GM23338 (cell line): ENCODE results near the gene EFR3B. TPM values are rescaled to one million over a fixed set of nuclear protein-coding genes. Genes with fewer than 3 reads are reported as not detected.

ENCODE experiments used
- ATAC-seq: fragments of 200-7000 bp; cut with Tn5 transposase; 3 replicates; pipeline ENCODE4 v1.9.1; 2020
- DNase-seq: peaks from one replicate; pipeline ENCODE4 v3.0.0-alpha.2; 2015; ENCODE audit warnings: low spot score
- H2AFZ ChIP-seq: fragments of 200-600 bp; sonication (generic); 2 replicates; pipeline ENCODE4 v1.8.0; 2016; ENCODE audit warnings: antibody characterized with exemption, mild to moderate bottlenecking, moderate library complexity
- H3F3A ChIP-seq: fragments of 200-600 bp; sonication (generic); replicated peaks from 2 replicates; pipeline ENCODE4 v1.8.0; 2017; ENCODE audit warnings: antibody characterized with exemption, mixed run types, low read depth
- H3K27ac ChIP-seq: fragments of 200-600 bp; sonication (generic); 2 replicates; pipeline ENCODE4 v1.6.1; 2016; ENCODE audit warnings: low read depth
- H3K27me3 ChIP-seq: fragments of 200-600 bp; sonication (generic); 2 replicates; pipeline ENCODE4 v1.8.0; 2016; ENCODE audit warnings: mild to moderate bottlenecking, mixed run types, moderate library complexity; ENCODE audit not compliant: insufficient read depth
- H3K36me3 ChIP-seq: fragments of 200-600 bp; sonication (generic); 2 replicates; pipeline ENCODE4 v1.8.0; 2016; ENCODE audit warnings: mild to moderate bottlenecking; ENCODE audit not compliant: insufficient read depth
- H3K4me1 ChIP-seq: fragments of 200-600 bp; sonication (generic); 2 replicates; pipeline ENCODE4 v1.8.0; 2016; ENCODE audit warnings: mild to moderate bottlenecking, moderate library complexity; ENCODE audit not compliant: insufficient read depth
- H3K4me2 ChIP-seq: fragments of 200-600 bp; sonication (generic); 2 replicates; pipeline ENCODE4 v1.7.1; 2017; ENCODE audit warnings: mixed run types
- H3K4me3 ChIP-seq: fragments of 200-600 bp; sonication (generic); 2 replicates; pipeline ENCODE4 v1.6.1; 2016; ENCODE audit warnings: mixed run types
- H3K79me2 ChIP-seq: fragments of 200-600 bp; sonication (generic); replicated peaks from 2 replicates; pipeline ENCODE4 v1.8.0; 2017; ENCODE audit warnings: mild to moderate bottlenecking; ENCODE audit not compliant: insufficient read depth
- H3K9me2 ChIP-seq: fragments of 200-600 bp; sonication (generic); 2 replicates; pipeline ENCODE4 v1.8.0; 2017; ENCODE audit not compliant: insufficient read depth
- H4K20me1 ChIP-seq: fragments of 200-600 bp; sonication (generic); replicated peaks from 2 replicates; pipeline ENCODE4 v1.8.0; 2017; ENCODE audit warnings: mild to moderate bottlenecking; ENCODE audit not compliant: insufficient read depth
- H3K27ac Mint-ChIP-seq: 2 replicates; pipeline ENCODE4 v1.8.0; 2020; ENCODE audit warnings: inconsistent platforms, mild to moderate bottlenecking, moderate library complexity, mixed read lengths
- H3K27me3 Mint-ChIP-seq: 3 replicates; pipeline ENCODE4 v1.8.0; 2022; ENCODE audit warnings: low read depth, mild to moderate bottlenecking, moderate library complexity, mixed read lengths, inconsistent platforms; ENCODE audit not compliant: insufficient read depth, poor library complexity
- H3K36me3 Mint-ChIP-seq: 3 replicates; pipeline ENCODE4 v1.8.0; 2021; ENCODE audit warnings: low read depth, mild to moderate bottlenecking, inconsistent platforms, moderate library complexity, mixed read lengths
- H3K4me1 Mint-ChIP-seq: 3 replicates; pipeline ENCODE4 v1.8.0; 2020; ENCODE audit warnings: mild to moderate bottlenecking, inconsistent platforms, mixed read lengths
- H3K4me3 Mint-ChIP-seq: 3 replicates; pipeline ENCODE4 v1.8.0; 2021; ENCODE audit warnings: moderate library complexity, mild to moderate bottlenecking, inconsistent platforms, mixed read lengths
- H3K9me3 Mint-ChIP-seq: 3 replicates; pipeline ENCODE4 v1.8.0; 2020; ENCODE audit warnings: moderate library complexity, mild to moderate bottlenecking, inconsistent platforms, mixed read lengths
- CREB1 ChIP-seq: fragments of 250-450 bp; sonication (Bioruptor Pico); IDR thresholded peaks from 2 replicates; pipeline ENCODE4 v1.5.0; 2020; ENCODE audit warnings: low read depth, mild to moderate bottlenecking, moderate library complexity
- ETS1 ChIP-seq: IDR thresholded peaks from 2 replicates; pipeline ENCODE4 v1.6.1; 2016; ENCODE audit warnings: antibody characterized with exemption
- ZNF331 ChIP-seq: fragments of 250-450 bp; sonication (Bioruptor Pico); IDR thresholded peaks from 2 replicates; pipeline ENCODE4 v1.5.0; 2020; ENCODE audit warnings: low read depth, mild to moderate bottlenecking, moderate library complexity
- ZNF462 ChIP-seq: fragments of 250-450 bp; sonication (Bioruptor Pico); IDR thresholded peaks from 2 replicates; pipeline ENCODE4 v1.5.0; 2020; ENCODE audit warnings: mild to moderate bottlenecking, moderate library complexity
- polyA plus RNA-seq: library from polyadenylated mRNA; unstranded; fragments of >200 nt; fragmentation: Nextera tagmentation; extraction: Ambion mirVana; gene quantifications from 2 replicates; pipeline ENCODE4 v1.2.1, GENCODE V29; 2016
- total RNA-seq: library from RNA; depleted of rRNA; stranded (reverse); fragments of >200 nt; shearing (Covaris generic); gene quantifications from 2 replicates; pipeline ENCODE4 v1.2.3, GENCODE V29; 2014
- TF ChIP-seq, protein P1 (sequence below): IDR thresholded peaks from one replicate; pipeline ENCODE4 v1.6.1; 2018; ENCODE audit warnings: antibody characterized with exemption; ENCODE audit not compliant: unreplicated experiment

EFR3B gene
- total and polyA plus RNA-seq, 2 experiments from 2014 or later, result 3.3 to 10.7 TPM

- H3K27me3 ChIP-seq, result no peaks in the 10 kb centered on the region
- H3K9me2 ChIP-seq, result no peaks in the 10 kb centered on the region
- H4K20me1 ChIP-seq, result no peaks in the 10 kb centered on the region
- H3K36me3 Mint-ChIP-seq, result no peaks in the 10 kb centered on the region; the same call in 2 of the 3 replicates
- TF ChIP-seq CREB1 (CRISPR knock-in tag) (no peak), ZNF331 (CRISPR knock-in tag) (no peak), ZNF462 (no peak), ETS1 (no peak)
- TF ChIP-seq, protein P1, sequence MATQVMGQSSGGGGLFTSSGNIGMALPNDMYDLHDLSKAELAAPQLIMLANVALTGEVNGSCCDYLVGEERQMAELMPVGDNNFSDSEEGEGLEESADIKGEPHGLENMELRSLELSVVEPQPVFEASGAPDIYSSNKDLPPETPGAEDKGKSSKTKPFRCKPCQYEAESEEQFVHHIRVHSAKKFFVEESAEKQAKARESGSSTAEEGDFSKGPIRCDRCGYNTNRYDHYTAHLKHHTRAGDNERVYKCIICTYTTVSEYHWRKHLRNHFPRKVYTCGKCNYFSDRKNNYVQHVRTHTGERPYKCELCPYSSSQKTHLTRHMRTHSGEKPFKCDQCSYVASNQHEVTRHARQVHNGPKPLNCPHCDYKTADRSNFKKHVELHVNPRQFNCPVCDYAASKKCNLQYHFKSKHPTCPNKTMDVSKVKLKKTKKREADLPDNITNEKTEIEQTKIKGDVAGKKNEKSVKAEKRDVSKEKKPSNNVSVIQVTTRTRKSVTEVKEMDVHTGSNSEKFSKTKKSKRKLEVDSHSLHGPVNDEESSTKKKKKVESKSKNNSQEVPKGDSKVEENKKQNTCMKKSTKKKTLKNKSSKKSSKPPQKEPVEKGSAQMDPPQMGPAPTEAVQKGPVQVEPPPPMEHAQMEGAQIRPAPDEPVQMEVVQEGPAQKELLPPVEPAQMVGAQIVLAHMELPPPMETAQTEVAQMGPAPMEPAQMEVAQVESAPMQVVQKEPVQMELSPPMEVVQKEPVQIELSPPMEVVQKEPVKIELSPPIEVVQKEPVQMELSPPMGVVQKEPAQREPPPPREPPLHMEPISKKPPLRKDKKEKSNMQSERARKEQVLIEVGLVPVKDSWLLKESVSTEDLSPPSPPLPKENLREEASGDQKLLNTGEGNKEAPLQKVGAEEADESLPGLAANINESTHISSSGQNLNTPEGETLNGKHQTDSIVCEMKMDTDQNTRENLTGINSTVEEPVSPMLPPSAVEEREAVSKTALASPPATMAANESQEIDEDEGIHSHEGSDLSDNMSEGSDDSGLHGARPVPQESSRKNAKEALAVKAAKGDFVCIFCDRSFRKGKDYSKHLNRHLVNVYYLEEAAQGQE, result no peak
- no peak overlapping the region for H3K4me3 Mint-ChIP-seq
- no peak overlapping the region for H3K27ac Mint-ChIP-seq
- no peak overlapping the region for H3K27ac ChIP-seq
- H3K9me3 Mint-ChIP-seq, result peaks cover 3% of the 10 kb centered on the region; the same call in 1 of the 3 replicates
- DNase-seq (no peak), ATAC-seq (no peak)
- no peaks in the 10 kb centered on the region; the same call in 2 of the 3 replicates for H3K4me1 Mint-ChIP-seq
- no peak overlapping the region for H3K4me2 ChIP-seq
- H3K79me2 ChIP-seq, result no peaks in the 10 kb centered on the region
- no peak overlapping the region for H2AFZ ChIP-seq
- H3K4me3 ChIP-seq, result no peak overlapping the region
- H3K27me3 Mint-ChIP-seq, result peaks cover under 1% of the 10 kb centered on the region
- no peaks in the 10 kb centered on the region for H3K4me1 ChIP-seq
- H3F3A ChIP-seq, result no peaks in the 10 kb centered on the region
- H3K36me3 ChIP-seq, result no peaks in the 10 kb centered on the region
Observed at GRCh38 chr2:25065768-25066167, 23.9 kb downstream of the EFR3B start.
